NCI-H1105 (cell line): ENCODE results near the gene AZGP1.
"Not testable (repeated sequence)": the region's sequence is repeated elsewhere in the genome, so short reads cannot be mapped to it uniquely, and the experiment has no call there.

Experiments used
- DNase-seq: peaks from one replicate; lab custom pipeline; 2025; lab: John Stamatoyannopoulos, UW

The AZGP1 gene

DNA sequence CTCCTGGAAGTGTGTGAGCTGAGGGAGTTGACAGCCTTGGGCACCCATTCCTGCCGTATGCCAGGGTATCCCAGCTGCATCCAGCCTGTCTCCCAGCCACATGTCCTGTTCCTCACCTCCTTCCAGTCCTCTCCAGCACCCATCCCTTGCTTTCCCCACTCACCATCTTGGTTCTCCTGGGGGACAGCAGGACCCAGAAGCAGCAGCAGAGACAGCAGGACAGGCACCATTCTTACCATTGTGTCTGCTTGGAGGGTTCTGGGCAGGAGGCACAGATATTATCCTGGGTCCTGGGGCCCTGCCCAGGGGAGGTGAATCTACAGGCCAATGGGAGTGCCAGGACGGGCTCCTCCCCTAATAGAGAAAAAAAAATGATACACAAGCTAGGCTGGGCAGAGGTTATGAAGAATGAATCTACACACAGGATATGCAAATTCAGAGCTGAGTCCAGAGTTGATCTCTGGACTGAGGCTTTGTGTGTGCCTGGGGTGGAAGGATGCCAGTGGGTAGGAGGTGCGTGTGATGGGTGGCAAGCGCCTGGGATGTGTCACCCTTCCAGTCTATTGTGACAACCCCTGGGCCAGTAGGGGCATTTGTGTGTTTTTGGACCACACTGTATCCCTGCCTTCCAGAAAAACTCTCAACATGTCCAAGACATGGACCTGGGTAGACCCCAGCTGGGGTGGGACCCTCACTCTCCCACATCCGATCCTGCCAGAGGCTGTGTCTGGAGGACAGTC lies at the start of gene AZGP1:
AZGP1 (minus strand) TSS at position 250 of the 740 bp plus-strand sequence; CDS start at position 239, 11 bp downstream.
- DNase-seq, result no peak

DNA sequence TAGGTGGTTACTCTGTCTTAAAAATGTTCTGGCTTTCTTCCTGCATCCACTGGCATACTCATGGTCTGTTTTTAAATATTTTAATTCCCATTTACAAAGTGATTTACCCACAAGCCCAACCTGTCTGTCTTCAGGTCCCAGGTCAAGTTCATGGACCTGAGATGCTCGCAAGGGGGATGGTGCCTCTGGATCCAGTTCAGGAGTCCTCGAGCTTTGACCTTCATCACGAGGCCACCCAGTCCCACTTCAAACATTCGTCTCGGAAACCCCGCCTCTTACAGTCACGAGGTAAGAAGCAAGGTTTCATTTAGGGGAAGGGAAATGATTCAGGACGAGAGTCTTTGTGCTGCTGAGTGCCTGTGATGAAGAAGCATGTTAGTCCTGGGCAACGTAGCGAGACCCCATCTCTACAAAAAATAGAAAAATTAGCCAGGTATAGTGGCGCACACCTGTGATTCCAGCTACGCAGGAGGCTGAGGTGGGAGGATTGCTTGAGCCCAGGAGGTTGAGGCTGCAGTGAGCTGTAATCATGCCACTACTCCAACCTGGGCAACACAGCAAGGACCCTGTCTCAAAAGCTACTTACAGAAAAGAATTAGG lies 48.3 kb upstream of the AZGP1 start:
- no peak for DNase-seq

DNA sequence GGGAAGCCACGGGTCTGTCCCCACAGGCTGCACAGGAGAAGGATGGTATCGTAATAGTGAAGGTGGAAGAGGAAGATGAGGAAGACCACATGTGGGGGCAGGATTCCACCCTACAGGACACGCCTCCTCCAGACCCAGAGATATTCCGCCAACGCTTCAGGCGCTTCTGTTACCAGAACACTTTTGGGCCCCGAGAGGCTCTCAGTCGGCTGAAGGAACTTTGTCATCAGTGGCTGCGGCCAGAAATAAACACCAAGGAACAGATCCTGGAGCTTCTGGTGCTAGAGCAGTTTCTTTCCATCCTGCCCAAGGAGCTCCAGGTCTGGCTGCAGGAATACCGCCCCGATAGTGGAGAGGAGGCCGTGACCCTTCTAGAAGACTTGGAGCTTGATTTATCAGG lies 47.7 kb upstream of the AZGP1 start:
- no peak for DNase-seq

DNA sequence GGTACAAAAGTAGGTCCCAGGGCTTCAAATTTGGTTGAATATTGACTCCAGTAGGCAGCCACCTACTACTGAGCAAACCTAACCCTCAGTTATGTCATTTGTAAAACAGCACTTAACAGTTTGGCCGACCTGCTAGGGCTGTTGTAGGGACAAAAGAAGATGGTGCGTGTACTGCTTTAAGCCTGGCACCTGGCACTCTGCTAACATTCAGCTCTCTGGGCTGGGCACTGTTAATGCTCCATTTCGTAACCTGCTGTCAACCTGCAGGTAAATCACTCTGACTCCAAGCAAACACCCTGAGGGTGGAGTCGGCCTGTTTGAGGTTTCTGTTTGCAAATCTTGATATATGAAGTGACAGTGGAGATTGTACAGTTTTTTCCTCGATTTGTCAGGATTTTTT lies 46.8 kb upstream of the AZGP1 start:
- no peak for DNase-seq

DNA sequence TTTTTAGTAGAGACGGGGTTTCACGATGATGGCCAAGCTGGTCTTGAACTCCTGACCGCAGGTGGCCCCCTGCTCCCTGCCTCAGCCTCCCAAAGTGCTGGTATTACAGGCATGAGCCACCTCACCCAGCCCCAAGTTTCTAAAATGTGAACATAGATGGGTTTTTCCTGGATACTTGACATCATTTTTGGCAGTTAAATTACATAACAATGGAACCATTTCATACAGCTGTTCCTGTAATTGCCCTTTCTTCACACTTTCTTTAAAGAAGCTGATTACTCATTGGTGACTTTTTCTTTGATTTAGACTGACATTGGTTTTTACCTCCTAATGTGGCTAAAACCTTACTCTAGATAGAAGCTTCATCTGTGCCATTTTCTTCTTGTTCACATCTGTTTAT lies 45.5 kb upstream of the AZGP1 start:
- DNase-seq, result no peak

DNA sequence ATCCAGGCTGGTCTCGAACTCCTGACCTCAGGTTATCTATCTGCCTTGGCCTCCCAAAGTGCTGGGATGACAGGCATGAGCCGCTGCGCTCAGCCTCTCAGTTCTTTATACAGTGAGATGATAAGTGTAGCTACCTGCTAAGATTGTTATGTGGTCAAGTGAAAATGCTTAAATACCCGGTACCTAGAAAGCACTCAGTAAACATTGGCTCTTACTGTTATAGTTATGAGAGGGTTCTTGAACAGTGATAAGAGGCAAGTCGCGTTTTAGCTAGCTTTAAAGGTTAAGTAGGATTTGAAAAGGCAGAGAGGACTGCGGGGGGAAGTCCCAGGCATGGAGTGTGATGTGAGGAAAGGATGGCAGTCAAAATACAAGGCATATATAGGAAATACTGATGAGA lies 44.1 kb upstream of the AZGP1 start:
- DNase-seq, result no peak

DNA sequence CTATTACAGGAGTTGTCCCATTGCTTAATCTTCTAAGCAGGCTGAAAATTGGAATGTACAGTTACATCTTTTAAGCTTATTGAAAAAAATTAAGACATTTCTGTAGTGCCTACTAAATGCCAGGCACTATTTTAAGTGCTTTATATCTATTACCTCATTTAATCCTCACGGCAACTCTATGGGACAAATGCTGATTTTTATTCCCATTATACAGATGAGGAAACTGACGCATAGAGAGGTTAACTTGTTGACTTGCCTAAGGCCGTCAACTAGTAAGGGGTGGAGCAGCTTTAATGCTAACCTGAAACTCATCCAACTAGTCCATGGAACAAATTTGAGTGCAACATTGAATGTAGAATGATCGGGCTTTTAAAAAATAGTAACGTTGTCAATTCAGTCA lies 42.0 kb upstream of the AZGP1 start:
- no peak for DNase-seq

DNA sequence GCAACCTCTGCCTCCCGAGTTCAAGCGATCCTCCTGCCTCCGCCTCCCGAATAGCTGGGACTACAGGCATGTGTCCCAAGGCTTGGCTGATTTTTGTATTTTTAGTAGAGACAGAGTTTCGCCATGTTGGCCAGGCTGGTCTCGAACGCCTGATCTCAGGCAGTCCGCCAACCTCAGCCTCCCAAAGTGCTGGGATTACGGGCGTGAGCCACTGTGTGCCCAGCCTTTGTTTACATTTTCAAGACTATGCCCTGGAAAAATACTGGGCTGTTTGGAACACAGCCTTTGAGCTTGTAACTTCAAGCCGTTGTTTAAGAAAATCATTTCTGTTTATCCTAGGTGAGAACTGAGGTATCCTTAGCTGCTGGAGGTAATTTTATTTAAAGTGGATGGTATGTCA lies 41.5 kb upstream of the AZGP1 start:
- no peak for DNase-seq

DNA sequence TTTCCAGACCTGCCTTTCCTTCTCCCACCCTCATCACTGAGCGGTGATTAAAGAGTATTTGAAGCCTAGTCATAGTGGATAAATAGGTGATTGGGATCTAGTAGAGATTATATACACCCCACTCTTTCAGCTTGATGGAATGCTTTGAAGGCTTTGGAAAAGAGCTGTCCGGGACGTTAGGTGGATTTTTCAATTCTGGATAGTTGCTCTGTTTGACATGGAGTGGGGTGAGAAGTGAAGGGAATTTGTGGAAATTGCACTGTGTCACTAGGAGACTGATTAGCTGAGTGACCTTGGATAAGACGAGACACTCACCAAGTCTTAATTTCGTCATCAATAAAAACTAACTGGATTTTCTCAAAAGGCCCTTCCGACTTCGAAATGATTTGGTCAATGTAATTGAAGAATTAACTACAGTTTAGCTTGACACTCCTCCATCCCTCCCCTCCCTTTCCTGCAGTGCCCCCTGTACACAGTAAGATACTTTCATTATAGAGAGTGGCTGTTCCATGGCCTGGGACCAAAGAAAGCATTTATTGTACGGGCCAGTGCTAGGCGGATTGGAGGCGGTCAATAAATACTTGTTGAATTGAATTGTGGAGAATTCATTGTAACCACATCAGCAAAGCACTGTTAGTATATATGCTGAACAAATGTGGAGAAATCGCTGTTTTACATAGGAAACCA lies 40.5 kb upstream of the AZGP1 start:
- DNase-seq, result no peak

DNA sequence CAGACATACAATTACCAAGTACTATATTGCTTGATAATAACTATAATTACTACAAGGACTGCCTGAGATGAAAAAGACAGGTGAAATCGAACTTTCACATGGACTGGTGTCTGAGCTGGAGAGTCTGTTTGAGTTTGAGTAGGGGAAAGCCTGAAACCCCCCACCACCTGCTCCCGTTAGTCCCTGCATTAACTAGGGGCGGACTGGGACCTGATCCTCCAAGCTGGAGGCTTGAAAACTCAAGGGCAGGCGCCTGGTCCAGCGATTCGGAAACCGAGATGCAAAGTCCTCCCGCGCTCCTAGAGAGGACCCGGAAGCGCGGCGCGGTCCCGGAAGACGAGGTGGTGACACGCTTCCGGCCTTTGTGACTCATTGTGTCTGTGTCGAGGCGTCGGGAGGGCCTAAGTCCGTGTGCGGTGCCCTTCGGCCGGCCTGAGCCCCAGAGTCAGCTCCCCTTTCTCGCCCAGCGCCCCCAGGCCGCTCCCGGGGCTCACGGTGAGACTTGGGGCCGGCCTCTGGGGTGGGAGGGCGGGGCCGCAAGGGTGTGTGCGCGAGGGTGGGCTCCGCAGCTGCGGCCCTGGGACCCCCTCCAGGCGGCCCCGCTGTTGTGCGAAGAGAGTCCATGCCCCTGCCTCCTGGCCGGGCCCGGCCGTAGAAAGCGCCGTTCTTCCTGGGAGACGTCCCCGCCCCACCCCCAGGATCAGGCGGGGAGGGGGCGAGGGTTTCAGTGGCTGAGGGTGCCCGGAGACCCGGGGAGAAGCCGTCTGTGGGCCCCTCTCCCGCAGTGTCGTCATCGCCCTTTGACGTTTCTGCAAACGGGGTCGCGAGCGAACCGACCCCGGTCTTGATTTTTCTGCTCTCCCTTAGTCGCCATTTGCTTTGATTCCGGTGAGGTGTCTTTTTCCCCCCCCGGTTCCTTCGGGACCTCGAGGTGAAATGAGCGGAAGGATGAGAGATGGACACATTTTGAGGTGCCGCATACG lies 39.7 kb upstream of the AZGP1 start, which contains the start of gene ZKSCAN1:
ZKSCAN1 (plus strand) TSS at position 365 of the 983 bp plus-strand sequence. CDS start 7,911 bp downstream, outside the sequence.
- DNase-seq, result peak; percentile 87

DNA sequence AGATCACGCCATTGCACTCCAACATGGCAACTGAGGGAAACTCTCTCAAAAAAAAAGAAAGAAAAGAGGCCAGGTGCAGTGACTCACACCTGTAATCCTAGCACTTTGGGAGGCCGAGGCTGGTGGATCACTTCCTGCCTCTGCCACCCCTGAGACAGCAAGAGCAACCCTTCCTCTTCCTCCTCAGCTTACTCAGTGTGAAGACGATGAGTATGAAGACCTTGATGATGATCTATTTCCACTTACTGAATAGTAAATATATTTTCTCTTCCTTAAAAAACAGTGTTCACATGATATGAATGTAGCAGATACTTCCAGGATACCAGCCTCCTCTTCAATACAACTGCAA lies 37.5 kb upstream of the AZGP1 start:
- DNase-seq, result no peak

DNA sequence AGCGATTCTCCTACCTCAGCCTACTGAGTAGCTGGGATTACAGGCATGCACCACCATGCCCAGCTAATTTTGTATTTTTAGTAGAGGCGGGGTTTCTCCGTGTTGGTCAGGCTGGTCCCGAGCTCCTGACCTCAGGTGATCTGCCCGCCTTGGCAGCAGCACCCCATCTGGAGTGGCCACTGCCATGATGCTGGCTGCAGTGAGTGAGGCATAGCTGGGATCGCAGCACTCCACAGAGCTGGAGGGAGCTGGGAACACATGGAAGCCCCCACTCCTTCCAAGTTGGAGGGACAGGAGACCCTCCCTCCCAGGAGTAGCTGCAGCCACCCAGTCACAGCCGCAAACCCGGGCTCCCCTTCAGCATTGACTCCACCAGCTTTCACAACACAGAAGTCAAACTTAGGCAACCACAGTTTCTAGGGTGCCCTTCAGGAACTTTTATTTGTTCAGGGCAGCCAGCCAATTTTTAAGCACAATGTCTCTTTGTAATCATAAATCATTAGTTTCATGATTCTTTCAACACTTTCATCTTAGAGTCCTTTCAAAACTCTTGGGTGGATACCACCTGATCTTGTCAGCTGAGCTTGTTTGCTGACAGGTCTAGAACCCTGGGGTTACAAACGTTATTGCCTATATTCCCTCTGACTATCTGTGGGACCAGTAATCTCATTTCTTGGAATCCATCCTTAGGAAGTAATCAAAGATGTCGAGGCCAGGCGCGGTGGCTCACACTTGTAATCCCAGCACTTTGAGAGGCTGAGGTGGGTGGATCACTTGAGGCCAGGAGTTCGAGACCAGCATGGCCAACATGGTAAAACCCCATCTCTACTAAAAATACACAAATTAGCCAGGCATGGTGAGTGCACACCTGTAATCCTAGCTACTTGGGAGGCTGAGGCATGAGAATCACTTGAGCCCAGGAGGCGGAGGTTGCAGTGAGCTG lies 36.8 kb upstream of the AZGP1 start:
- not testable (repeated sequence) for DNase-seq

DNA sequence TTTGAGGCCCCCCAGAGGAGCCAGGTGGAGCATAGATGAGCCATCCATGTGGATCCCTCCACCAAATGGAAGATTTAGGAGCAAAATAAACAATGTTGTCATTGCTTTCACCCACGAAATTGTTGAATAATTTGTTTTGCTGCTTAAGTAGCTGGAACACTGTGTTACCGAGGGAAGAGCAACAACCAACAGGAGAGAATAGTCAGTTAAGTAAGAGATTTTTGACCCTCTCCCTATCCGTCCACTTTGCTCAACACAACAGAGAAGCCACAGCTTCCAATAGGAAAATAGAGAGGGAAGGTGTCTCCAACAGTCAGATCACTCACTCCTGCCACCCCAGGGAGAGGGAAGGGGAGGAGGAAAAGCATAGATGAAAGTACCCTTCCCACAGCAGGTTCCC lies 35.7 kb upstream of the AZGP1 start:
- DNase-seq, result no peak

DNA sequence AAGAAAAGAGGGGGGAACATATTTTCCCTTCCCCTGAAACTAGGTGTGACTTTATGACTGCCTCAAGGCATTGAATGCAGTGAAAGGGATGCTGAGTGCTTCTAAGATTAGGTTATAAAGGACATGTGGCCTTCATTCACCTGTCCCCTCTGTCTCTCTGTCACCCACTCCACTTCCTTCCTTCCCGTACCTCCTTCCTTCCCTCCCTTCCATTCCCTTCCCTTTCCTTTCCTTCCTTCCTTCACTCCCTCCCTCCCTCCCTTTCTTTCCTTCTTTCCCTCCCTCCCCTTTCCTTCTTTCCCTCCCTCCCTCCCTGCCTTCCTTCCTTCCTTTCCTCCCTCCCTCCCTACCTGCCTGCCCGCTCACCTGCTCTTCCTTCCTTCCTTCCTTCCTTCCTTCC lies 35.1 kb upstream of the AZGP1 start:
- no peak for DNase-seq

DNA sequence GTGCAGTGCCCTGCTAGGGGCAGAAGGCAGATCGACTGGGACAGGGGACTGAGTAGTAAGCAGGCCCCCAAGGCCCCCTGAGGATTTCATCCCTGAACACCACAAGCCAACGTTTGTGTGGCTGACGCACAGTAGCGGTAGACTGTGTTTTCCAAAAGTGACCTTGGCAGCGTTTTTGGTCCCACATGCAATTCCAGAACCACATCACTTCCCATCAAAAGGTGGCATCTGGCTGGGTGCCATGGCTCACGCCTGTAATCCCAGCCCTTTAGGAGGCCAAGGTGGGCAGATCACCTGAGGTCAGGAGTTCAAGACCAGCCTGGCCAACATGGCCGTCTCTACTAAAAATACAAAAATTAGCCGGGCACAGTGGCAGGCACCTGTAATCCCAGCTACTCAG lies 34.1 kb upstream of the AZGP1 start:
- not testable (repeated sequence) for DNase-seq

DNA sequence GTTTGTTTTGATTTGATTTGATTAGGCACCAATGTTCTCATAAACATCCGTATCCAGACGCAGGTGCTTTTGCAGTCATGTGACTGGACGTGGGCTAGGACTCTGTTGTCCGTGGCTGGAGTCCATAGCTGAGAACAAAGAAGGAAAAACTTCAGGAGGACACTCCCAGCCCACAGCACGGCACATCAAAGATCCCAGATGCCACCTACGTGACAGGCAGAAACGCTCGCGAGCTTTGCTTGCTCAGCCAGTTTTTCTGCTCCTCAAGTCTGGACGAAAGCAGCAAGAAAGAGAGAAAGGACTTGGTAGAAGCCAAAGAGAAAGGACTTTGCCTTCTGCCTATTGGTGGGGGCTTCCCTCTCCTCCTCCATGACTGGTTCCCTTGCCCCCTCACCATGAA lies 32.7 kb upstream of the AZGP1 start:
- DNase-seq, result no peak

DNA sequence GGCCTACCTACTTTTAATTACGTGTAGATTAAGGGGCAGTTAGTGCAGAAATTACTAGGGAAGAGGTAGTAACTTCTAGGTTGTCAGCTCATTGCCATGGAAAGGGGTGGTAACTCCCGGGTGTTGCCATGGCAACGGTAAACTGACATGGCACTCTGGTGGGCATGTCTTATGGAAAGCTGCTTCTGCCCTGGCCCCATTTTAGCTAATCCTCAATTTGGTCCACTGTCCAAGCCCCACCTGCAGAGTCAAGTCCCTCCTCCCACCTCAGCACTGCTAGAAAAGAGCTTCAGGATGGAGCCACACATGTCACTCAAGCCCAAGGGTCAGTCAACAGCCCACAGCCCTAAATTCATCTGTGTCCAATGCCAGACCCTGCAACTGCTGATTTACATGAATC lies 32.1 kb upstream of the AZGP1 start:
- DNase-seq, result no peak

DNA sequence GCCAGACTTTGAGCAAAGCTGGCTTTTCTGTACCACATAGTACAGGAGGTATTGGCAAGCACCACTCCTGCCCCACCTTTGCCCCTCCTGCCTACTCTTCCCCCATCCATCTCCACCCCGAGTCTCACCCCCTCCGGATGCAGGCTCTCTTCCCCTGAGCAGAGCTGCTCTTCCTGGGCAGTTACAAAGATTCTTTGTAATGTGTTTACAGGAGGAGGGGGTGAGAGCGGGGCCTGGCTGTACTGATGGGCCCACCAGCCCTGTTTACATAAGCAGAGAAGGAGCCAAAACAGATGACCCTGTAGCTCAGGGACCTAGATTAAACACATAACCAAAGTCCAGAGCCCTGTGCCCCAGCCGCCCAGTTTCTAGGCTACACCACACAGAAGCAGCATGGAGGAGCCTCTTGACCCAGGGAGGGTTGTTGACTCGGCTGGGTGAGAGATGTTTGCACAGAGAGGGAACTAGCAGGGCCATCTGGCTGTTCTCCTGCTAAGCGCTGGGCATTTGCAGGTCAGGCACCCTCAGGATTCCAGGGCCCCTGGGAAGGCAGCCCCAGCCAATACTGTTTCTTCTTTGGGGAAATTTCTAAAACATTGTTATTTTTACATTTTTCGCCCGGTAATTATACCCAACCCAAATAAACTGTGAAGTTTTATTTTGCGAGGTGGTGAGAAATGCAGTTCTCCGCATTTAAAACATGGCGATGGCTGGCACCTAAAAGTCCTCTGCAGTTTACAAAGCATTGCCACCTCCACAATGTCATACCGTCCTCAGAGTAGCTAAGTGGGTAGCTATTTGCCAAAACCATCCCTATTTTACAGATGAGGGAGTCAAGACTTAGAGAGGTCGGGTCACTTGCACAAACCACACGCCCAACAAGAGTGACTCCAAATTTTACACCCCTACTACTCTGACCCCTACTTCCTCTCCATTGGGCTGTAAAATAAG lies 28.2 kb upstream of the AZGP1 start:
- no peak for DNase-seq

DNA sequence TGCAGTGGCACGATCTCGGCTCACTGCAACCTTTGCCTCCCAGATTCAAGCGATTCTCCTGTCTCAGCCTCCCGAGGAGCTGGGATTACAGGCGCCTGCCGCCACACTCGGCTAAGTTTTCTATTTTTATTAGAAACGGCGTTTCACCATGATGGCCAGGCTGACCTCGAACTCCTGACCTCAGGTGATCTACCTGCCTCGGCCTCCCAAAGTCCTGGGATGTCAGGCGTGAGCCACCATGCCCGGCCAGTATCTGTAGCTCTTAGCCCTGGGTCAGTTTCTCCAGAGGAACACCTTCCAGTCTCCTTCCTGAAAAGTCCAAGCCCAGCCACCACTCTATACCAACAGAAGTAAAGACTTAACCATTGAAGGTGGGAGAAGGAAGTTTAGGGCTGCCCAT lies 24.4 kb upstream of the AZGP1 start:
- DNase-seq, result no peak
